Activated T-cell treated with anti-CD3 and anti-CD28 coated beads for 4 hours (primary cell): ENCODE measurements around the gene LYSMD3.

ENCODE experiments used
- DNase-seq: peaks from one replicate; pipeline ENCODE4 v3.0.0-alpha.2; 2020

LYSMD3 gene

DNA sequence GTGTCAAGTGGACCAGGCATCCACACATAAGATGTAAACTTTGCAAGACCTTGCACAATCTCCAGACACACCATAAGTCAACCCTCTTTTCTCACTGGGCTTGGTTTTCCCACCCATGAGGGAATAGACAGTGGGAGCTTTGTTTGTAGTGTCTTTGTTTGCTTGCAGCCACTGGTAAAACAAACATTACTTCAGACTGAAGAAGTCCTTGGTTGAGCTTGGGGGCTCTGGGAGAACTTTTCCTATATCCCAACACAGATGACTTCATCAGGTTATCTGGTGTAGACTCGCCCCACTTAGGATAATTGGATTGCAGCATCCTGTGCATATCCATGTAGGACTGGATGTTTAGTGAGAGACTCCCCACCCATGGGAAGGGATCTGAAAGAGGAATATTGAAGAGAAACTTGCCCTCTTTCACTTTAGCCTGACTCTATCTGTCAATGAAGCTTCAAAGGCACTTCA is 17.7 kb upstream of the LYSMD3 start:
- no peak for DNase-seq

DNA sequence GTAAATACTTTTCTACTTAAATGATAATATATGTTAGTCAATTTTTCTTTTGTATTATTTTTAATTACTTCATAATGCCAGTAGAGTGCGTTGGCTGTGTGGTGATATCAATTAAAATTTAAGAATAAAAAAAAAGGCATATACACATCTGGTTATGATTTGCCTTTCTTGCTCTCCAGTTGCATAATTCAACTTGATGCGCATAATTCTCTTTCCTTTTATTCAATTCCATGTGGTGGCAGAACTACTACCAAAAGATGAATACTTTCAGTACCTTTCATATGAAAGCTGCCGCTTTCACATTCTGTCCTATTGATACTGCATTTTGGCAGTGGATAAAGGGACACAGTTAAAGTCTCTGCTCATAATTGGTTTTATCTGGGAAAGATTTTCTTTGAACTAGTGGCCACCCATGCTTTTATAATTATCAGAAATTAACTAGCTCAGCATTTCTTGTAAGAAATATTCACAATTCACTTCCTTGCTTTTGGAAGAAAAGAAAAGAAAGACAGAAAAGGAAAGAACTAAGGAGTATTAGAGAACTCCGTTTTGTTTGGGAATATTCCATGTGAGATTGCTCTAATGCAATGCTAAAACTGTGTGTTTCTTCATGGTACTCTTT is 16.9 kb upstream of the LYSMD3 start:
- DNase-seq: no peak

DNA sequence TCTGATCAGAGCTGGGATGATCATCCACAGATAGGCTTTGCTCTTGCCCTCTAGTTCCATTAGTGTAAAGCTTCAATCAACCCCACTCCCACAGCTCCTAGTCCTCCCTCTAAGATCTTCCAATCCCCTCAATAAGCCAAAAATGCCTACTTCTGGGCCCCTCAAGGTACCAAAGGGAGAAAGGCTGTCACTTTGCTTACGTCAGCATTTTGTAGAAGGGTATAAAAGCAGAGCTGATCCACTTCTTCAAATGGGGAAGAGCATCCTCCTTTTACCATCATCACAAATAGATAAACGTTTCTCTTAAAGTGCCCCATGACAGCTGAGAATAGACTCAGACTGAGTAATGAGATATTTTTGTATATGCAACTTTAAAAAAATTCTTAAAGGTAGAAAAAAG is 16.1 kb upstream of the LYSMD3 start:
- no peak for DNase-seq

DNA sequence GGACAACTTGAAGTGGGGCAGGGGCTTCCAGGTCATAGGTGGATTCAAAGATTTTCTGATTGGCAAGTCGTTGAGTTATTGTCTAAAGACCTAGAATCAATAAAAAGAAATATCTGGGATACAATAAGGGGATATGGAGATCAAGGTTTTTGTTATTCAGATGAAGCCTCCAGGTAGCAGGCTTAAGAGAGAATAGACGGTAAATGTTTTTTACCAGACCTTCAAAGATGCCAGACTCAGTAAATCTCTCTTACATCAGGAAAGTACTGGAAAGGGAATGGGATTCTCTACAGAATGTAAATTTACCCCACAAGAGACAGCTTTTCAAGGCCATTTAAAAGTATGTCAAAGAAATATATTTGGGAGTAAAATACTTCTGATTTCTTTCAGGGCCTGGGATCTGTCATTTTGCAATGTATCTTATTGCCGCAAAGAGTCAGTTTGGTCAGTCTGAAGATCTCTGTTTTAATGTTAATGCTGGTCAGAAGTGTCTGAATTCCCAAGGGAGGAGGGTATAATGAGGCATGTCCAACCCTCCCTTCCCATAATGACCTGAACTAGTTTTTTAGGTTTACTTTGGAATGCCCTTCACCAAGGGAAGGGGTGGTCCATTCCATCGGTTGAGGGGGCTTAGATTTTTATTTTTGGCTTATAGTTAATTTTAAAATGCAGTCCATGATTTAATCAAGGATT is 13.6 kb upstream of the LYSMD3 start:
- DNase-seq: no peak

DNA sequence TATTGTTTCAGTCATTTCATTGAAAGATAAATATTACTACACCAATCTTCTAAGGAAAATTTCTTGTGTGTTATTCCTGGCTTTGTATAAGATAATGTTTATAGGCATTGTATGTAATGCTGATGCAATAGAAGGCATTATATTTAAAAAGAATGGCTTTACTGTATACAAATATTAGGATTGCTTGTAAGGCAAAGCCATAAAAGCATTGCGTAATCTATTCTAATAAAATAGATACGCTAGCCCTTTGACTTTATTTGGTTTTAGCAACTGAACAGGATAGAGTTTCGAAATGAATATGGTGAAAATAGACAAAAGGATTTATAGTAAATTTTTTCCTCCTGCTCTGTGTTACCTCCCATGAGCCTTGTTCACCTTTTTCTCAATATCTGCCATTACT is 5.5 kb upstream of the LYSMD3 start:
- DNase-seq: no peak

DNA sequence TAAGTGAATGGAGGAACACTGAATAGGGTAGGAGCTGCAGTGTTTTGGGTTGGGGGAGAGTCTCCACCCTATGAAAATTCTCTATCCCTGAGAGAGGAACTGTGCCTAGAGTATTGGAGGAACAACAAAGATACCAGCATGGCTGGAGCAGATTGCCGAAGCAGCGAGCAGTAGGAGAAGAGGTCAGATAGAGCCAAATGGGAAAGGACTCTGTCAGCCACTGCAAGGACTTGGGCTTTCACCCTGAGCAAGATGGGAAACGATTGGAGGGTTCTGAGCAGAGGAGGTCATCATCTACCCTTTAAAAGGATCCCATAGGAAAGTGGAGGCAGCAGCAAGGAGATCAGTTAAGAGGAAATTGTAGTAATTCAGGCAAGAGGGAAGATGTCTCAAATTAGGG is 4.4 kb upstream of the LYSMD3 start:
- DNase-seq: no peak

DNA sequence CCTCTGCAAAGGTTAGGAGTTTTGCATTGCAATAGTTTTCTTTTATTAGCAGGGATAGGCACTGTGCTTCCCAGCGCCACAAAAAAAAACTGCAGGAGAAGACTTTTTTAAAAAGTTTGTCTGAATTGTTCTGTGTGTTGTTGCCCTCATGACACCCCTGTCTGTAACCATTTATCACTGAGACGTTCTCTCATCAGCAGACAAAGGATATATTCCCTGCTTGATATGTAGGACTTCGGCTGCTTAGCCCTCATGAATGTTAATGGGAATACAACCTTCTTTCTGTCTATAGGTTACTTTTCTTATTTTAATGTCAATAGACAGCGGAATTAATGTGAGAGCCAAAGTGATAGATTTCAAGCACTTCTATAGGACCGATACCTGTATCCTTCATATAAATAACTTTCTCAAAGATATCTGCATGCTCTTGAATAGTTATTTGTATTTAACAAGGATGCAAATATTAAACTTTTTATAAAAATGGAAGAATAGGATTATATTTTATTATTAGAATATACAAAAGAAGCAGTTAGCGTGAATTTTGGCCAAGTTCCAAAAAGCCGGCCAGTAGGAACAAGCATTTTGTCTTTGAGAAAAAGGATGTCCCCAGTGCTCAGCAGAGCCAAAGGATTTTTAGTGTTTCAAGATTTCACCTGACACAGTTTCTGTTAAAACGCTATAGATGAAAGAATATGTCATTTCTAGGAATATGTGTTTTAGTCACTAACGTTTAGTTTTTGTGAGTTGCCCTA is 1.5 kb upstream of the LYSMD3 start:
- no peak for DNase-seq

DNA sequence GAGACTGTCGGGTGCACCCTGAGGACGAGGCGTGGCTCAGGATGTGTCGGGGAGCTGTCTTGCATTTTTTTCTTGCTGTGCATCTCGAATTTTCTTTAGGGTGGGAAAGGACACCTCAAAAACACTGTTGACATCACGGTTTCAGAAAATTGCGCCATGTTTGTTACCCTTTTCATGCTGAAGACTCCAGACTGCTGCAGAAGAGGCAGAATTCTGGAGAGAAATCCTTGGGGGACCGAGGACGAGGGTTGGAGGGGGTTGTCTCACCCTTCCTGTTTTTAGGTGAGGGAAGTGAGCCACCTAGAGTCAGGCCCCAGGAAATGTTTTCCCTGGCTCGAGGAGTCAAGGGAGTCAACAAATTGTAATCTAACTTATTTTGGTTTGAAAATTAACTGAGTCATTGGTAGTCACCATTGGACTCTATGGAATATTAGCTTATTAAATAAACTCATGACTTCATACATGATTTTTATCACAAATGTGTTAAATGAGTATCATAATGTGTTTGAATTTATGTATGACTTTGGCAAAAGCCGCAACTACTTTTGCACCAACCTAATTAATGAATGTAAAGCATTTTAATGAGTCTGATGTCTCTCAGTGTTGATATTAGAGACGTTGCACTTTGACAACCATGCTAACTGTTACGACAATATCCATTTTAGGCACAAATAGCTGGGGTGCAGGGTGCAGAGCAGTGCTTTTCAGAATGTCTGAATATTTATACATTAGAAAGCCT is 724 bp upstream of the LYSMD3 start:
- peak; percentile 52 for DNase-seq

DNA sequence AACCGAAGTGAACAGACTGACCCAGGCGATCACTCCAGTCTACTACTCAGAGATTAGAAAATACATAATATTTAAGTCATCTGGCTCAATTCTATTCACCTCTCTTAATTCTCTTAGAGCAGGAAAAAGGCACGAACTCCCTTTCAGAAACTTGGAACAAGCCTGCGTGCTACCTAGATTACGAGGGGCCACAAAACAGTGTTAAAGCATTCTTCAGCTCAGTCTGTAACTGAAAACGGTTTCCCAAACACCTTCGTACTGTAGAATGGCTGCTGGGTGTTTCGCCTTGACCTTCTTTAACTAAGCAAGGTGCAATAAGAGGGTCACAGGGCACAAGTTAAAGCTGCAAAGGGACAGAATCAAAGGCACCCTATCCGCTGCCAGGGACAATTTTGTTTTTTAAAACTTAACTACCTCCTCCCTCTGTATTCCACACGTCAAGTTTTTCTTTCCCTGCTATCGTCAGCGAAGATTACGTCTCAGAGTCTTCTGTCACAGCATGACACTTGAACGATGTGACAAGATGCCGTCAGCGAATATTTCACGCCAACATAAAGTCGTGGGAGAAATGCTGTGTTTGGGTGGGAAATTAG is 687 bp downstream of the LYSMD3 start:
- peak; percentile 19 for DNase-seq

DNA sequence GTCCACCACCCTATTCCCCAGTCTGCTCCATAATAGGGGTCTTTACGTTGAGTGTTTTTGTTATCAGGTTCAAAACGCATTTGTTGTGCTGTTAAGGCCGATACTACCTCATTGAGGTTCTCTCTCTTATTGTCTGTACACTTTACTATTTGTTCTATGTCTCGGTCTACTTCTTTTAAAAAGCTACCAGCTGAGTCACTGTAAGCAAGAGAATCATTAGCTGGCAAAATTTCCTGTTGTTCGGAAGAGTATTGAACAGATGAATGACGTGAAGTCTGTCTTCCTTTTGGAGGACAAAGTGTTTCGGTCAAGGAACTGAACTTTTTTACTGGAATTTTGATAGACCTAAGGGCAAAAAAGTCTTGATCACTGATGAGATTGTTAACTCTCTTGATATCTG is 10.3 kb downstream of the LYSMD3 start:
- no peak for DNase-seq

DNA sequence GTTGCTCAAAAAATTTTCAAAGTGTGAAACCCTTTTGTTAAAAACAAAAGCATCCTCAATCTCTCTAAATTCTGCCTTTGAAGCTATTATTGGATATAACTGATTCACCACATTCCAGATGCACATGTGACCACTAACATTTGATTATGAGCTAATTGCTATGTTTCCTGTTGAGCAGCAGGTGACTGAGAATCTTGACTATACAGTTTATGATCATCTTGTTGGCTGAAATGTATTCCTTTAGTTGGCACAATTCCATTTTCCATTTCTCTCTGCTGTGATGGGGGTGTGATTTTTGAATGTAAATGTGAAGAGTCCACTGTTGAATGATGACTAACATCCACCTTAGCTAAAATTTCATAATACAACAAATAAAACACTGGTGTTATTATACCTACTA is 10.7 kb downstream of the LYSMD3 start:
- DNase-seq: no peak

DNA sequence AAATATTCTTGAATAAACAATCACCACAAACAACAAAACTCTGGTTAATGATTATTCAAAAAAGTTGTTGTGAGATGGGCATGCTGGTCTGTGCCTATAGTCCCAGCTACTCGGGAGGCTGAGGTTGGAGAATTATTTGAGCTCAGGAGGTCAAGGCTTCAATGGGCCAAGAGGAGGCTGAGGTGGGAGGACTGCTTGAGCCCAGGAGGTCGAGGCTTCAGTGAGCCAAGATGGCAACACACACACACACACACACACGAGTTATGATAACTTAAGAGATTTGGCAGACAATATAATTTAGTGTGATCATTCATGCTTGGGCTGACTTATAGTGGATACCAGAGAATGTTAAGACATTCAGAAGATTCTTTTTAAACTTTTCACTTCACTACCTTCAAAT is 14.9 kb downstream of the LYSMD3 start:
- DNase-seq: no peak

DNA sequence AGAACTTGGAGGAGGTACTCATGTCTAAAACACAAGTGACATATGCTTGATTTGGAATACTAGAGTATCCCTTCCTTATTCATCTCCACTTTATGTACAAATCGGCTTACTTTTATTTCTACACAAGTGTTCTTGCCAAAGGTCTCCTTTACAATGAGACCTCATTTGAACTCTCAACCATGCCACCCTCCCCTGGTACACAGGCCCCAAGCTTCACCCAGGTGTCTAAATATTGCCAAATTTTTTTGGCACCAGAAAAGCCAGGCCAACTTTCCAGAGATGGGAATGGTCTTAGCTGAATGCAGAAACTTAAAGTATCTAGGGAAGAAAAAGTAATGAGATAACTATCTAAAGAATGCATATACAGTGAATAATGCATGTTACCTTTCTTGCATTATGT is 18.9 kb downstream of the LYSMD3 start:
- DNase-seq: no peak

DNA sequence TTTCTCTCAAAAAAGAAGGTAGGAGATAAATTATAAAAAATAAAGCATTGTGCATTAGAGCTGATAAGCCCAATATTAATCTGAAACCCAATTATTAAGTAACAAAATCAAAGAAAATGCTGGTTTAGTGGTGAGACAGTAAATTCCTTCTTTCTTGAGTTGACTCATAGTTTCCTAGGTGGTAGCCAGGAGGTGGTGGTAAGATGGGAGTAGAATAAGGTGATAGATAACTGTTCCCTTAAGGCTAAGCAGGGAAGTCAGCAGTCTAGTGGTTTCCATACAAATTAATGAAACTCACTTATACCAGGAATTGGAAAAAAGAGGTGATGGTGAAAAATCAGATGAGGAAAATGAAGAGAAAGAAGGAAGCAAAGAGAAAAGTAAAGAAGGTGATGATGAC is 23.2 kb downstream of the LYSMD3 start:
- no peak for DNase-seq

DNA sequence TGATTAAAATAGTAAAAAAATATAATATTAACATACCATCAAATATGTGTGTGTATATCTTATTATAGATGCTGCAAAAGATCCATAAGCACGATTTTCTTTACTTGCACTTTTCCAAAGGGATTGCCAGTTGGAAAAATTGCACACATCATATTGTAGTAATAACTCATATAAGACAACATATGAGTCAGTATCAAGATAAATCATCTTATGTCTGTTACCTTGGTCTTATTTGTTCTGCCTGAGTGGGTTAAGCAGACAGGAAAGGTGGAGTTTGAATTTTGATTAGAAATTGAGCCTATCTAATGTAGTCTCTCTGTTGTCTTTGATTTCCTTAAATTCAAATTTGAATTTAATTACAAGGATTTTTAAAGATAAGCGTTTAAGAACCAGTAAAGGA is 24.6 kb downstream of the LYSMD3 start:
- no peak for DNase-seq

DNA sequence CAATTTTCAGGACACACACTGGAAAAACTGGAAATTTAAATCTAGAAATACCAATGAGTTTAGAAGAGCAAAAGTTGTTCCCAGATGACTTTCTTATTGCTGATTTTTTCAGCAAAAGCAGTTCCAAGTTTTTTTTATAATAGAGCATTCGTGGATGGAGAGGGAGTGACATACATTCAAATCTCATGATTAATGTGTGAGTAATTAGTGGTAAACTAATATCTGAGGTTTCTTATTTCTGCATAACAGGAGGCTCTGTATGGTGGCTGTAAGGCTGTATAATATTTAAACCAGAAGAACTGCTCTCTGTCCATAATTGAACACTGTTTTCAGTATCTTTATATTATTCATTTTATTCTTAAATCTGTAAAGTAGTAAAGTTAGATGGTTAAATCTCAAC is 25.8 kb downstream of the LYSMD3 start:
- DNase-seq: no peak

DNA sequence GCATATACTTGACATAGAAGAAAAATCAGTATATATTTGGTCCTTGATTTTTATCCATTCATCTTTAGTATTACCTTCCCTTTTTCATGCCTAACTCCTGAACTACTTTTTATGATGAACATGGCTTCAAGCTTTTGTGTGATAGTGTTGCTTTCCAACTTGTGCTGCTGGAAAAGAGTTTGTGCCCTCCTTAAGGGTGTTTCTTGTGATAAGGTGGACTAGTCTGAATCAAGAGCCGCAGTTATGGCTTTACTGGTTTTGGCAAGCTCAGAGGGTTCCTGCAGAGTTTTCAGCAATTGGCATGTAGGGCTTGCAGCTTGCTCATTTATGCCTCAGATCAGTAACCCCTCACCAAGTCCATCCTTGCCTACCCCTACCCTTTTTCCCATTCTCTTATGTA is 34.2 kb downstream of the LYSMD3 start:
- DNase-seq: no peak

DNA sequence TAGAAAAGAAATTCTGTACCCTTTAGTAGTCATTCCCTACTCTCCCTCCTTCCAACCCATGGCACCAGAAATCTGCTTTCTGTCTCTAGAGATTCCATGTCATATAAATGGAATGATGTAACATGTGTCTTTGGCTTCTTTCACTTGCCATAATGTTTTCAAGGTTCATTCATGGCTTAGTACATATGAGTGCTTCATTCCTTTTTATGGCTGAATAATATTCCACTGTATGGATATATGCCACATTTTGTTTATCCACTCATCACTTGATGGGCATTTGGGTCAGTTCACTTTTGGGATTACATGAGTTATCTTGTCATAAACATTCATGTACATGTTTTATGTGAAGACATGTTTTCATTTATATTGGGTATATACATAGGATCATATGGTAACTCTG is 35.3 kb downstream of the LYSMD3 start:
- DNase-seq: no peak

DNA sequence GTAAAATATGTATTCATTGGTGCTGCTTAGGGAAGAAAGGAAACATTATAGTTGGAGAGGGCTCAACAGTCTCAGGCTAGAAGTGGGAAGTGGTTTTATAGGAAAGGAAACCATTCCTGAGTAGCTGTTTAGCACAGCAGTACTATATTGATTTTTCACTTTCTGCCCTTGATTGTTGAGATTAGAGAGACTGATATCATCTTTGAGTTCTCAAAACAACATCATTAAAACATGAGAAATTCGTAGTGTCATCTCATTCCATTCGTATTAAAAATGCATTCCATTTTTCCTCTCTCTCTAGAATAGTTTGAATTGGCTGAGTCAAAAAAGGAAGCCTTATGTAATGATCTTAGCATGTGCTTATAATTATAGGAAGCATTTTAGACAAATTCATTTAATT is 40.6 kb downstream of the LYSMD3 start:
- no peak for DNase-seq

DNA sequence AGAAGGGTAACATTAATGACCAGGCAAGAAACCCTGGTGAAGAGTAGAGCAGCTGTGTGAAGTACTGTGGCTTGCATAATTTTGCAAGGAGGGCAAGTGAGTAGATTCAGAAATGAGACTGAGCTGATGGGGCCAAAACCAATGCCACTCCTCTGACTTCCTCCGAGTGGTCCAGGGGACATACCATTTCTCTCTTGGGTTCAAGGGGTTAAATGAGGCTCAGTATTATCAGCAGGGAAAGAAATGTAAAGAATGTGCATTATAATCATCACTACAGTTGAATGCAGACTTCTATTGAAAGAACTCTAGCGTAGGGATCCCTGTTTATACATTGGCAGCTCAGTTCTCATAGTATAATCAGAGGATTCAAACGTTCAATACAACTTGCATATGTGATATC is 44.8 kb downstream of the LYSMD3 start:
- no peak for DNase-seq

DNA sequence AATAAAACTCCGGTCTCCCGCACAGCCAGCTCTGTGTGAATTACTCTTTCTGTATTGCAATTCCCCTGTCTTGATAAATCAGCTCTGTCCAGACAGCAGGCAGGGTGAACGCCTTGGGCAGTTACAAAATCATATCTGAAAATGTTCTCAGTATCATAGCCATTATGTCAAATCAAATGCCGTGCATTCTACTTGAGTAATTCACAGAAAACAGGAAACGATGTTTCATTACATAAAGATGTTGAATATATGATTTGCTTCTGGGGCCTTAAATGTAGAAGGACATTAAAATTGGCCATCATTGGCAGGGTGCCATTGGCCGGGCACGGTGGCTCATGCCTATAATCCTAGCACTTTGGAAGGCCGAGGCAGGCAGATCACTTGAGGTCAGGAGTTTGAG is 46.2 kb downstream of the LYSMD3 start:
- DNase-seq: no peak

DNA sequence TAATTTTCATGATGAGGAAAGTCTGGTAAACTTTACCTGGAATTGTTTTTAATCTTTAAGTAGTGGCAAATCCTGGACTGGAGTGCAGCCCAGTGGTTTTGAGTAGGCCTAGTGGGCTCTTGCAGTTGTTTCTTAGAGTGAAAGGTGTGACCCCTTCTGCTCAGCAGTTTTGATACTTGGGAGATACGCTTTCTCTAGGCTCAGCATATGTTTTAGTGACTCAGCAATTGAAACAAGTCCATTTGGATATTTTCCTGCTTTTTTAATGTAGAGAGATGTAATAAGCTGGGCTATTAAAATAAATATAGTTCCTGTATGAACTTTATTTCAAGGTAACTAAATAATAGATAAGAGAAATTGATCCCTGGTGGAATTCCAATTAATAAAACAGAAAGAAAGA is 48.7 kb downstream of the LYSMD3 start:
- DNase-seq: no peak
